Germinal center (tissue), 1 donor: Measurements from ENCODE around the gene CXCR3.
"Not testable (repeated sequence)": the region's sequence is repeated elsewhere in the genome, so short reads cannot be mapped to it uniquely, and the experiment has no call there.

ENCODE experiments used
- DNase-seq: peaks from one replicate; pipeline ENCODE4 v3.0.0; 2012; ENCODE audit warnings: mixed read lengths, low spot score

Gene CXCR3

GRCh38 chrX:71636438-71637252 lies 18.3 kb upstream of the CXCR3 start:
- DNase-seq = peak; percentile 27

- DNase-seq = no peak
Measured at GRCh38 chrX:71634366-71634765, 16.1 kb upstream of the CXCR3 start.

GRCh38 chrX:71632923-71633657 lies 14.8 kb upstream of the CXCR3 start:
- DNase-seq = no peak

GRCh38 chrX:71629467-71629866 lies 11.2 kb upstream of the CXCR3 start:
- DNase-seq = peak; percentile 51

GRCh38 chrX:71627588-71628404 lies 9.5 kb upstream of the CXCR3 start:
- DNase-seq = no peak

GRCh38 chrX:71626576-71626975 lies 8.3 kb upstream of the CXCR3 start:
- no peak for DNase-seq

GRCh38 chrX:71625471-71625870 lies 7.2 kb upstream of the CXCR3 start:
- DNase-seq = no peak

DNA sequence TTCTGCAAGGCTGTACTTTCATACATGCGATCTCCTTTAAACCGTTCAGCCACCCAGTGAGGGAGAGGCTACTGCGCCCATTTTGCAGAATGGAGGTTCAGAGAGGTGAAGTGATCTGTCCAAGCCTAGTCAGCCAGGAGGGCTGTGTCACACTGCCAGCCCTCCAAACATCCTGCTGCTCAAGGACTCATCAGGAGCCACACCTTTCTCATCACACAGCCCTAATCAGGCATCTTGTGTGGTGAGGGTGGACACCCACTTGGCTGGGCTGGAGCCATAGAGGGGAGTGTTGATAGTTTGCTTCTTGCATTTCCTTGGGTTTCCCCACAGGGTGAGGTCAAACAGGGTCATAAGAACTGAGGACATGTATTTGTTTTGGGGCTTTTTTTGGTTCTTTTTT lies 5.4 kb upstream of the CXCR3 start:
- no peak for DNase-seq

GRCh38 chrX:71622576-71623450 lies 4.5 kb upstream of the CXCR3 start:
- peak; percentile 34 for DNase-seq

DNA sequence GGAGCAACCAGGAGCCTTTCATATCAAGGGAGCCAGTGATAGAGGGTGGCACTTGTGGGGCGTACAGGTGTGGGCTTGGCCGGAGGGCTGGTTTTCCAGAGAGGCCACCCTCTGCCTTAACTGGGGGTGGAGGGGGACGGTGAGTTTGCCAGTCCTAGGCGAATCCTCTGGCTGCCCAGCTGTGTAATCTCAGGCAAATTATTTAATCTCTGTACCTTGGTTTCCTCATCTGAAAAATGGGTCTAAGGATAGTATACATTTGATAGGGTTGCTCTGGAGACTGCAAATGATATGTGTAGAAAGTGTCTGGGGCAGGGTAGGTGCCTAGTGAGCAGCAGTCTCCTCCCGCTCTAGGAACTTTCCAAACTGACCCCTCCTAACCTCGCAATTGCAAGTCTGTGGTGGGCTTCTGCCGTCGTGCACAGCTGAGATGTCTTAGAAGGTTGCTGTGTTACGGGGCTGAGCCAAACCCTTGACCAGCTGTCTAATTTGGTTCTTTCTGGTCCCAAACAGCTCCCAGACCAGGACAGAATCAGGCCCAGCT lies 3.8 kb upstream of the CXCR3 start:
- DNase-seq = no peak

DNA sequence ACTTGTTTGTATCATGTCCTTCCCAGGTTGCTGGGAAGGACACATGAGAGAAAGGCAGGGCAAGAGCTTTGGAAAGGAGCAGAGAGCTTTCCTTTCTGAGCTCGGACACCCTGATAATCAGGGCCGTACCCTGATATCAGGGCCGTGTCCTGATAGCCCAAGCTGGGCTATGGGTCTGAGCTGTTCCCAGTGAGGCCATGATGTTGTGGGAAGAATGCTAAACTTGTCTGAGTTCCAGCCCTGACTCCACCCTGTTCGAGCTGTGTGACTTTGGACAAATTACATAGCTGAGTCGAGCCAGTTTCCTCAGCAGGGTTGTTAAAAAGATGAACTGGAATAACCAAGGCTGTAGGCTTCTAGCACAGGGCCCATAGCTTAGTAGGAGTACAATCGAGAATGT lies 3.3 kb upstream of the CXCR3 start:
- DNase-seq = no peak

DNA sequence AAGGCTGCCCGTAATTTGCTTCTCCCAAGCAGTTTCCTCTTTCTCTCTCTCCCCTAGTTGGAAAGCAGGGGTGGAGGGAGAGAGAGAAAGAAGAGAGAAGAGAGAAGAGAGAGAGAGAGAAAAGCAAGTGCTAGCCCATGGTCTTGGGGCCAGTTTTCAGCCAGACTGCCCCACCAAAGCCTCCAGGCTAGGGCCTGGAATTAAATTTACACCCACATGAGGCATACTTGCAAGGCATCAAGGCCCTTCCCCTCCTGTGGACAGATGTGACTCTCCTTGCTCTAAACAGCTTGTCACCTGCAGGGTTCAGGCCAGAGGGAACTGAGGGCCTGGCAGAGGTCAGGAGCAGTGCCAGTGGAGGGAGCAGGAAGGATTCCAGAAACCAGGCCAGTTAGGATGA lies 1.7 kb upstream of the CXCR3 start:
- no peak for DNase-seq

- no peak for DNase-seq
Measured at GRCh38 chrX:71619193-71619592, 882 bp upstream of the CXCR3 start.

DNA sequence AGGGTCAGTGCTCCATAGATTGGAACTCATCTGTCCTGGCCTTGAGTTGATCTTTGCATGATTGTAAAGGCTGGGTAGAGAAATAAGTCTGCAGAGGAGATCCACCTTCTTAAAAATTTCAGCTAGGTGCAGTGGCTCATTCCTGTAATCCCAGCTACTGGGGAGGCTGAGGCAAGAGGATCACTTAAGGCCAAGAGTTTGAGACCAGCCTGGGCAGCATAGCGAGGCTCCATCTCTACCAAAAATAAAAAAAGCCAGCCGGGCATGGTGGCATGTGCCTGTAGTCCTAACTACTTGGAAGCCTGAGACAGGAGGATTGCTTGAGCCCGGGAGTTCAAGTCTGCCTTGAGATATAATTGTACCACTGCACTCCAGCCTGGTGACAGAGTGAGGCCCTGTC lies 476 bp upstream of the CXCR3 start:
- no peak for DNase-seq

- no peak for DNase-seq
Measured at GRCh38 chrX:71617742-71618141, 569 bp downstream of the CXCR3 start.

- DNase-seq = no peak
Measured at GRCh38 chrX:71616672-71617529, 1.4 kb downstream of the CXCR3 start.

DNA sequence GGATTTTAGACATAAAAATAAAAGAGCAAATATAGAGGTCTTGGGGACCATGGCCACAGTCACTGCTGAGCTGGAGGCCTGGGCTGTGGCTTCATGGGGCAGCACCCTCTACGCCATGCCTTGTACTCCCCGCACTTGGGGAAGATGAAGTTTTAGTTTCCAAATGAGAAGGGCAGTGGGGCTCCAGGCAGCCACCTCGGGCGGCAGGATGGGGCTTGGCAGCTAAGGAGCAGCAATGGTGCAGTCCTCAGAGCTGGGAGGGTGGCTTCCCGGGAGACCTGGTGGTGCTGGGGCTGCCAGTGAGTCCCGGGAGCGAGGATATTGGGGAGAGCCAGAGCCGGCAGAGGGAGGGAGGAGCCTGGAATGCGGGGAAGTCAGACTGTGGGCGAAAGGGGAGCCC lies 2.4 kb downstream of the CXCR3 start:
- no peak for DNase-seq

DNA sequence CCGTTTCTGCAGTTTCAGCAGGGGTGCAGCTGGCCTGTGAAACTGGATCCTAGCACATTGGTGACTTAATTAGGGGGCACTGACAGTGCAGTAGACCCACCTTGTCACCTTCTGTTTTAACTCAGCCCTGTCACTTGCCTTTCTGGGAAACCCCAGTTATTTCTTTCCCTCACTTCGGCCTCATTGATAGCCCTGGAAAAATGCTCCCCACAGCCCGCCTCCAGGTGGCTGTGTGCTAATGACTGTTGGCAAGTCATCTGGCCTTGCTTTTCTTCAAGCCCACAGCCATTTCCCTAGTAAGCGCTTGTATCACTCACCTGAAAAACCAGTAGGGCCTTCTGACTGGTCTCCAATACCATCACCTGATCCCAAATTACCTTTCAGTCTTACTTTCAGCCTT lies 3.3 kb downstream of the CXCR3 start:
- no peak for DNase-seq

GRCh38 chrX:71612256-71612655 lies 6.1 kb downstream of the CXCR3 start:
- no peak for DNase-seq

DNA sequence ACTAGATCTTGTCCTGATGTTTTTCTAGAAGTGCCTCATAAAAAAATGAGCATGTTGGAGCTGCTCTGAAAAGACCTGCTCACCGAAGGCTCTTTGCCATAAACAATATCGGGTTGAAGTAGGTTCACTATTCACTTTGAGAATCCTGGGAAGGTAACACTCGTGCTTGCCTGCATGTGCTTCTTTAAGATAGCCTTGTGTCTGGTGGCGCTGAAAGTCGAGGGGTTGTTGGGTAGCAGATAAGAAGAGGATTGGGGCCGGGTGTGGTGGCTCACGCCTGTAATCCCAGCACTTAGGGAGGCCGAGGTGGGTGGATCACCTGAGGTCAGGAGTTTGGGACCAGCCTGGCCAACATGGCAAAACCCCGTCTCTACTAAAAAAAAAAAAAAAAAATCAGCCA lies 6.6 kb downstream of the CXCR3 start:
- not testable (repeated sequence) for DNase-seq
